Stimulated activated CD4-positive, alpha-beta T cell treated with anti-CD3 and anti-CD28 coated beads, Interleukin-12 subunit alpha, Interleukin-12 subunit beta, amount 100 ng/mL, for 24 hours (primary cell): ENCODE measurements around the gene GCH1.

Experiments used
- DNase-seq, 2 experiments: peaks; one replicate each; pipeline ENCODE4 v3.0.0-alpha.2; 2020; ENCODE audit warnings: low read depth in 2 of 2

The GCH1 gene

DNA sequence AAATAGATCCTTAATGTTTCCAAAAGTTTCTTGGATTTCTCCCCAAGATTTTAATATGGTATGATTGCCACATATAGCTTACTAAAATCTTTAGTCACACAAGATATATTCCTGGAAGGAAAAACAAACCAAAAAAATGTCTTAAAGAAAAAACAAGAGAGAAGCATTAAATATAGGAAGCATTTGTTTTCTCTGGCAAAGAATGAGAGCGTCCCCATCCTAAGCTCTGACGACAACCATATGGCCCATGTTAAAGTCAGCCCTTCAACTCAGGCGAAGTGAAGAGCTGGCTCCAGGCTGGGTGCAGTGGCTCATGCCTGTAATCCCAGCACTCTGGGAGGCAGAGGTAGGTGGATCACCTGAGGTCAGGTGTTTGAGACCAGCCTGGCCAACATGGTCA, 35.6 kb downstream of the GCH1 start:
- no peak for DNase-seq

GRCh38 chr14:54866588-54866987, 36.0 kb downstream of the GCH1 start:
- DNase-seq: no peak

GRCh38 chr14:54864526-54864925, 38.1 kb downstream of the GCH1 start:
- DNase-seq: no peak

GRCh38 chr14:54857830-54858269, 44.8 kb downstream of the GCH1 start:
- no peak for DNase-seq

DNA sequence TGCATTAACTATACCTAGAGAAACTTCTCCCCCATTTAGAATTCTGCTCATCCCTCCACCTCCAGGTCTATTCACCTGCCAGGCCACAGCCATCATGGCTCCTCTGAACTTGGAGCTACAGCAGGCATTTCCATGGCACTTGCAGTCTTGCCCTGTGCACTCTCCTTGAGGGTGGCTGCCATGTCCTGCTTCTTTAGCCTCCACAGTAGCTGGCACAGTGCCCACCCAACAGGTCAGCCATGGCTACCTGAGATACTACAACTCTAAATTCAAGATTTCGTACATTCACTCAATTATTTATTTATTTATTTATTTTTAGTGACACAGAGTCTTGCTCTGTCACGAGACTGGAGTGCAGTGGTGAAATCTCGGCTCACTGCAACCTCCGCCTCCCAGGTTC, 46.5 kb downstream of the GCH1 start:
- DNase-seq: no peak

DNA sequence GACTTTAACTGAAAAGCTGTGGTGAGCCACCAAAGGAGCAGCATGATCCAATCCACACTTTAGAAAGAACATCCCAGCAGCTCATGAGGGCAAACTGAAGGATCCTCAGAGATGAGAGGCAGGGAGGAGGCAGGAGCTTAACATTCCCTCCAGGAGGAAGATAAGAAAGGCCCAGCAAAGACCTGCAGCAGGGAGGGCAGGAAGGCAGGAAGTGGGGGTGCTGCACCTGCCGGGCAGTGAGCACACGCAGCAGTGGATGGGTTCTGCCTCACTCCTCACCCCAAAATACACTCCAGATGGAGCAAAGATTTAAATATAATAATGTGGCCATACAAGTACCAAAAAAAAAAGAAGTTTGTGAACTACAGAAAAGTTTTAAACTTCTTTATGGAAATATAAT, 48.4 kb downstream of the GCH1 start:
- no peak for DNase-seq

DNA sequence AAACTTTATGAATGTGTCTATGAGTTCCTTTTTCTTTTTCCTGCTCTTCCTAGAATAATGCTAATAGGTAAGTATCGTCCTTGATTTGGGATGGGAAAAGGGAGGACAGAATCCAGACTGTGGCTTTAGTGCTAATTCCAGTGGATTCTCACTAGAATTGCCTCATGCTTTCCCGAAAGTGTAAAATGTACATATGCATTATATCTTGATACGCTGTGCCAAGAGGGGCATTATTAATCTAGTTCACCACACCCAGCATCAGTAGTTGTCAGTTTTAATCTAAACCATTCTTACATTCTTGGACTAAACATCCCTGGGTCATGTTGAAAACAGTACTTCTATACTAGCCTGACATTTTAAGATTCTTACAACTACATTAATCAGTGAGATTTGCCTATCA, 49.3 kb downstream of the GCH1 start:
- DNase-seq: no peak

DNA sequence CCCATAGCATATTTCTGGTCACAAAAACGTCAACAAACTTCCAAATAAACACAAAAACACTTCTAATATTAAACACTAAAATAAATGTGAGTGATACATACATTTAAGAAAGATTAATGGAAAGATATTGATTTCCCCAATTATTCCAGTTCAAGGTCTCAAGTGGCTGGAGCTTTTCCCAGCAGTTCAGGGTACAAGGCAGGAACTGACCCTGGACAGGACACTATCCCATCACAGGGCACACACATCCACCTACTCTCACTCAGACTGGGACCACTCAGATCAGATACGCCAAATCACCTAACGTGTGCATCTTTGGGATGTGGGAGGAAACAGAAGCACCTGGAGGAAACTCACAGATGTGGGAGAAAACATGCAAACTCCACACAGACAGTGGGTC, 50.4 kb downstream of the GCH1 start:
- DNase-seq: no peak

GRCh38 chr14:54848910-54849309, 53.7 kb downstream of the GCH1 start:
- DNase-seq: no peak

GRCh38 chr14:54845641-54846040, 57.0 kb downstream of the GCH1 start:
- DNase-seq: no peak

DNA sequence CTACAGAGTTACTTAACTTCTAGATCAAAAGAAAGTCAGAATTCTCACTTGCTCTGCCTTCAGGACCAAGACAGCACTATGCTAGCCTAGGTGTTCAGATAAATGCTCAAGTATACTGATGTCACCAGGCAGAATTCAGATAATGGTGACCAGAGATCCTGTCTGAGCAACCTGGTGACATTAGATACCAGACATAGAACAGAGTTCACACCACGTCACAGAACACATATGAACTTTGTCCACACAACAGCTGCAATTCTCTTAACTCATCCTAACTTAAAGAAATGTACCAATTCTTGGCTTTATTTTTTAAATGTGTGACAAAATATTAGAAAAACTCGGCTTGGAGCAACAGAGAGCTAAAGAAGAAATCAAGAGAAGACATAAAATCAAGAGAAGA, 58.1 kb downstream of the GCH1 start:
- DNase-seq: no peak

GRCh38 chr14:54840798-54841197, 61.8 kb downstream of the GCH1 start:
- no peak for DNase-seq

DNA sequence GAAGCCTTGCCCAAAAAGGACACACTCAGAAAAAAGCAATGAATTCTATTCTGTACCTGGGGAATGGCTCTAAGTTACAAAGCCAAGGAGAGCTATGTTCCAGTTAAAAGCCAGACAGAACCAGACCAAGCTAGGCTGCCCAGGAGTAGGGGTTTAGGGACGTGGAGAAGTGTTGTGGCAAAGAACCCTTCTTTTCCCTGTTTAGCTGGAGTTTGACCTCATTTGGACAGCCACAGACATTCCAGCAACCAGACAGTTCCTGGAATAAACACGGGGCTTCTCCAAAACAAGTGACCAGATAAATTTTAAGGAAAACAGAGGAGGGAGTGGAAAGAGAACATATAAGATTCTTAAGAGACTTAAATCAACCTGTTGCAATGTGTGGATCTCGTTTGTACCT, 62.3 kb downstream of the GCH1 start:
- DNase-seq: no peak

DNA sequence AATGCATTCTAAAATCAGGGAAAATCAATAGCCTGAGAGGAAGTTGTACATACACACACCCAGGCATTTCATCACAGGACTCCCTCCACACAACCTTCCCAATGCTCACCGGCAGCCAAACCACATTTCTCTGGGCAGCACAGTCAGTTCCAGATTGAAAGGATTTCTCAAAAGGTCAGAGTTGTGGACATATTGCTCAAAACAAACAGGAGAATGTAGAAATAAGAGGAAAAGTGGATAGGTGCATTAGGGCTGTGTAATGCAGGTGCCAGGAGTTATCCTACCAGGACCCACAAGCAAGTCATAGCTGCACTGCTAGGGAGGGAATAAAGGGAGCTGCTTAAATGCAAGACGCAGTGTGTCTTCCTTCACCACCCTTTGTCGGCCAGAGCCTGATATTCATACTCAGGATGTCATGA, 62.9 kb downstream of the GCH1 start:
- no peak for DNase-seq

DNA sequence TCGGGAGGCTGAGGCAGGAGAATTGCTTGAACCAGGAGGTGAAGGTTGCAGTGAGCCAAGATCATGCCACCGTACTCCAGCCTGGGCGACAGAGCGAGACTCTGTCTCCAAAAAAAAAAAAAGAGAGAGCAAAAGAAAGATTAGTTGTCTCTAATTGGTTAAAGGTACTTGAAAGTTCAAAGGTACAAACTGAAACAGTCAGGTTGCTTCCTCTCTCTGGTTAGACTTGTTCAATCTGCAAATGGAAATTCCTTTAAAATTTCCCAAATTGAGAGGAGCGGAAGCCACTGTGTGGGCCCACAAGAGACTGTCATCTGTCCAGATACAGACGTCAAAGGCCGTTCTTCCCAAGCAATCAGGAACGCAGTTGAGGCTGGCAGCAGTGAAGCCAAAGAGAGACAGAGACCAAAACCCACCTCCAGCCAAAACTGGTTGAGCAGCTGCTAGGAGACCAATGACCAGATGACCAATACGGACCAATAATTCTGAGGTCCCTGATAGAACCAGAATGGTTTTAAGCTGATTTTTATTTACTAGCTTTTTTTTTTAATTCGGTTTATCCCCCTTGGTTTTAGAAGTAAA, 63.6 kb downstream of the GCH1 start:
- DNase-seq: no peak

DNA sequence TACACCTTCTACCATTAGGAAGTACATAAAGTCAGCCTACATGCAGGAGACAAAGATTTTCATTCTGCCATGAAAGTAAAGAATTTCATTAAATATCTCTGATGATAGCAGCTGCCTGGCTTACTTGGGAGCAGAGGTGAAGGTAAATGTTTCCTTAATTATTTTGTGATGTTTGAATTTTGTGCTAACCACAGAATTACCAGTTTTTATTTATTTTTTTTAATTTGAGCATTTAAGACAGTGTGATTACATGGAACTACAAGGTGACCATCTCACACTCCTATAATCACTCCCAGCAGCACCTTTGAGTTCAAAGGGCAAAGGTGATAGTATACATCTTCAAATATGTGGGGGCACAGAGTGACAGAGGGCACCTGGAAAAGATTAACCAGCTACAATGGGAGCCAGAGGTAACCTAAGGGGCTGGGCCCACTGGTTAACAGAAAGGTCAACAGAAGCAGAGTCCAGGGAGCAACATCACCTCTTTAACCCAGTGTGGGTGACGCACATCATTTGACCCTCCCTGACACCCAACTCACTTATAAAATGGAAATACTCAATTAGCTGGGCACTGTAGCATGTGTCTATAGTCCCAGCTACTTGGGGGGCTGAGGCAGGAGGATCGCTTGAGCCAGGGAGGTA, 65.0 kb downstream of the GCH1 start:
- DNase-seq: no peak

DNA sequence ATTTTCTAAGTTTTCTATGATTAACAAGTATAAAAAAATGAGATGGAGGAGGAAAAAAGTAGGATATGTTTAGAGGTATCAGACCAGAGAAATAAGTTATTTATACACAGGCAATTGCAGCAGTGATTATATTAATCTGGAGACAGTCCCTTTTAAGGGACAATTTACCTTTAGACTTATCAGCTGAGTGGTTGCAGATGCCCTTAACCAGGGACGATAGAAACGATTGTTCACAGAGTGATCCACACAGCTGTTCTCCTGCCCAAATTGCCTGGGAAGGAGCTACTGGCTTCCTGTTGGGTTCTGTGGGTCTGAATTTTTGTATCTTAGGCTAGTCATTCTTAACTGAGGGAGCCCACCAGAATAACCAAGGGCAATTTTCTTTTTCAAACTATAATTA, 66.4 kb downstream of the GCH1 start:
- DNase-seq: no peak

DNA sequence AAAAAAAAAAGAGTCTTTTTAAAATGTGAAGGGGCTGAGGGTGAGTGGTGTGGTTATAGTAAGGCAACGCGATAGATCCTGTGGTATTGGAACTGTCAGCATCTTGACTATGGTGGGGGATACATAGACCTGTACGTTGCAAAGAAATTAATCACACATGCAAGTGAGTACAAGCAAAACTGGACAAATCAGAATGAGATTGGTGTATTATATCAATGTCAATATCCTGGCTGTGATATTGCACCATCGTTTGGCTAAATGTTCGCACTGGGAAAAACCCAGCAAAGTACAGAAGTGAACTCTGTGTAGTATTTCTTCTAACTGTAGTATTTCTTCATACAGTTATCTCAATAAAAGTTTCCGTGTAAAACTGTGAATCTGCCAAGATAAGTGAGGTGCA, 67.9 kb downstream of the GCH1 start:
- no peak for DNase-seq

- DNase-seq: no peak
Observed at GRCh38 chr14:54834081-54834480, 68.5 kb downstream of the GCH1 start.

DNA sequence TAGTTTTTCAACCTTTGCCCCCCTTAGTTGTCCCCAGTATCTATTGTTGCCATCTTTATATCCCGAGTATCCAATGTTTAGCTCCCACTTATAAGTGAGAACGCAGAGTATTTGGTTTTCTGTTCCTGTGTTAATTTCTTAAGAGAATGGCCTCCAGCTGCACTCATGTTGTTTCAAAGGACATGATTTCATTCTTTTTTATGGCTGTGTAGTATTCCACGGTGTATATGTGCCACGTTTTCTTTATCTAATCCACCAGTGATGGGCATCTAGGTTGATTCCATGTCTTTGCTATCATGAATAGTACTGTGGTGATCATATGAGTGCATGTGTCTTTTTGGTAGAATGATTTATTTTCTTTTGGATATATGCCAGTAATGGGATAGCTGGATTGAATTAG, 72.0 kb downstream of the GCH1 start:
- no peak for DNase-seq

- no peak for DNase-seq
Observed at GRCh38 chr14:54829486-54830224, 73.0 kb downstream of the GCH1 start.

DNA sequence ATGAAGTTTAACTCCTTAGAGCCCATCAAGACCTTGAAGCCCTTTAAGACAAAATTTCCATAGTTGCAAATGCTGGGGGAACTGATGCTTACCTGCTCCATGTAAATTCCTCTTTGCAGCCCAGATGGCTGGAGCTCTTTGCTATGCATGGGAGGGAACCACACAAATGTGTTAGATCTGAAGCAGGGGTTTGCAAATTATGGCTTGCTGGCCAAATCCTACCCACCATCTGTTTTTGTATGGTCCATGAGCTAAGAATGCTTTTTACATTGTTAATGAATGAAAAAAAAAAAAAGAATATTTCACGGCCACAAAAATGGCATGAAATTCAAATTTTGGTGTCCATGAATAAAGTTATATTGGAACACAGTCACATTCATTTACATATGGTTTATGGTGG, 74.6 kb downstream of the GCH1 start:
- no peak for DNase-seq
